Left hindlimb (tissue), 1 donor: Measurements from ENCODE around the gene PAQR5.
"Not testable (repeated sequence)": the region's sequence is repeated elsewhere in the genome, so short reads cannot be mapped to it uniquely, and the experiment has no call there.

Experiments used
- DNase-seq: peaks from one replicate; pipeline ENCODE4 v3.0.0-alpha.2; 2018

PAQR5 gene

GRCh38 chr15:69317392-69317841, 18.7 kb downstream of the PAQR5 start:
- no peak for DNase-seq

DNA sequence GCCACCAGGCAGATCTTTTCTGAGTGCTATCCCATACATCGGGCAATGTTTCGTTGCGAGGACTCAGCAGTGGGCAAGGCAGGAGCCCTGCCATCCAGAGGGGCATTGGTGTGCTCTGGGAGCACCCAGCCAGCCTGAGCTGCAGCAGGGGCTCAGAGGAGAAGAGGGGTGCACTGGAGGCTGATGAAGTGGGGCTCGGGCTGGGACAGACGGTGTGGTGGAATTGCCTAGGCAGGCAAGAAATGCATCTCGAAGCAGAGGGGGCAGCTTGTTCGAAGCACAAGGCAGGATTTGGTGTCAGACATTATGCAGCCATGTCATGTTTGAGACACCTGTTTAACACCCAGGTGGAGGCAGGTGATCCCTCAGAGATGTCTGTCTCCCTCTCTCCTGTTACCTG, 19.3 kb downstream of the PAQR5 start:
- no peak for DNase-seq

- no peak for DNase-seq
Observed at GRCh38 chr15:69319384-69320375, 21.0 kb downstream of the PAQR5 start.

GRCh38 chr15:69320977-69321554, 22.4 kb downstream of the PAQR5 start:
- DNase-seq: no peak

DNA sequence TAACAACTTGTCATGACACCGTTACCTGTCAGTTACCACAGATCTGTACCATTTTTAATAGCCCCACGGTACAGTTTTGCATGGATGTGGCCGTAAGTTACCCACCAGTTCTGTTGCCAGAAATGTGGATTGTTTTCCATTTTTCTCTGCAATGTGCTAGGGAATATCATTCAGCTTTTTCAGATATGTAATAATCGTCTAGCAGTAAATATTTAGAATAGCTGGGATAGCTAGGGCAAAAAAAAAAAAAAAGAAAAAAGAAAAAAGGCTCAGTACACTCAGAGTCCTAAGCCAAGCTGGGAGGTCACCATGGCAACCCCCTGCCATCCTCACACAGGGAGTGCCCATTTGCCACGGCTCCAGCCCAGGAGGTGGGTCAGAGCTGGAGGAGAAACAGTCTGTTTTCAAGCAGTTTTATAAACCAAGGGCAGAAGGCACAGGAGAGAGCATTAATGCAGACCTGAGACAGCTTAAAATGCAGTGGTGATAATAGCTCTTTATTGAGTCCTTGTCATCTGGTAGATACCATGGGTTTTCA, 25.2 kb downstream of the PAQR5 start:
- DNase-seq: no peak

- DNase-seq: no peak
Observed at GRCh38 chr15:69324565-69324964, 25.9 kb downstream of the PAQR5 start.

GRCh38 chr15:69325456-69325971, 26.8 kb downstream of the PAQR5 start:
- DNase-seq: no peak

DNA sequence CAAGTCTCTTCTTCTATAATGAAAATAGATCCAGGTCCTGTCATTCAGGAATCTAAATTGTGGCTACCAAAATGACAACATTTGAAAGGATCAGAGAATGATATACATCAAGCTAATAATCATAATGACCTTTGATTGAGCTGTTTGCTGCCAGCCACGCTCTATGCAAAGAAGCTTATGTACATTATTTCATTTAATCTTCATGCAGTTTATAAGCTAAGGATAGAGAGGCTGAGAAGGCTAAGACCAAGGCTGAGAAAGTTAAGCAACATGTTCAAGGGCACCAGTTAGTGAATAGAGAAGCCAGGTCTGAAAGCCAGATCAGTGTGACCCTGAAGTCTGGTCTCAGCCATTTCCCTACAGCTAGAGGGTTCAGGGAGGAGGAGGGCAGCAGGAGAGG, 29.4 kb downstream of the PAQR5 start:
- no peak for DNase-seq

DNA sequence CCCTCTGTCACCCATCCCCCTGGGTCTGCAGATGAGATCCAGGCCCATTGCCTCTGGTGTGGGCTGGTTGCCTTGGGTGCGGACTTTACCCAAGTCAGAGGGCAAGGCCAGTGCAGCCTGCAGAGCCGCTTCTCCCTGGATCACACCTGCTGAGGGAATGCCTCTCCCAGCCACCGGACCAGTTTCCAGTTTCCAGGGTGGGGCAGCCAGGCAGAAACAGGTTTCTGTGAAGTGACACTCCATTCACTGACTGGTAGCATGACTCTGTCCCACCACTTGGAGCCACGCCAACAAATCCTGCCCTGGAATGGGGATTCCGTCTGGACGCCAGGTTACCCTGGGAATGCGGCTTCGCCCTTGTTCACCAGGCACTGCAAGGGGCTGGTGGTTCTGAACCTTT, 30.0 kb downstream of the PAQR5 start:
- no peak for DNase-seq

DNA sequence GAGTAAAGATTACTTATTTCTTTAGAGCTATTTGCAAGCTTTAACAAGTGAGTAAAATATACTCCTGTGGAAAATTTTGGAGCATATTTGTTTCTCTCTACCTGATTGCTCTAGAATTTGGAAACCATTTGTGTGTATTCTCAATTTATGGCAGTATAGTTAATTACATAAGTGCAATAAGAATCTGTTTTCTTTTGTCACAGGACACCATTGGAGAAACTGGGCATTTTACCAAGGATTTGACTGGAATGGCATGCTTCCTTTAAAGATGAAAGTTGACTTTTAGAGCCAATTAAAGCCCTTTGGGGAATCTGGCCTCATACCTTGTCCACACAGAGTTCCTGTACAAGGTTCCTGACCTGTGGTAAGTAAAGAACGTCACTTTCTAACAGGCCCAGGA, 38.4 kb downstream of the PAQR5 start:
- no peak for DNase-seq

- DNase-seq: no peak
Observed at GRCh38 chr15:69338535-69339213, 40.0 kb downstream of the PAQR5 start.

- not testable (repeated sequence) for DNase-seq
Observed at GRCh38 chr15:69339214-69339543, 40.5 kb downstream of the PAQR5 start.

GRCh38 chr15:69340243-69340900, 41.7 kb downstream of the PAQR5 start:
- DNase-seq: no peak

GRCh38 chr15:69341356-69341755, 42.6 kb downstream of the PAQR5 start:
- no peak for DNase-seq

GRCh38 chr15:69342460-69343076, 43.9 kb downstream of the PAQR5 start:
- no peak for DNase-seq

DNA sequence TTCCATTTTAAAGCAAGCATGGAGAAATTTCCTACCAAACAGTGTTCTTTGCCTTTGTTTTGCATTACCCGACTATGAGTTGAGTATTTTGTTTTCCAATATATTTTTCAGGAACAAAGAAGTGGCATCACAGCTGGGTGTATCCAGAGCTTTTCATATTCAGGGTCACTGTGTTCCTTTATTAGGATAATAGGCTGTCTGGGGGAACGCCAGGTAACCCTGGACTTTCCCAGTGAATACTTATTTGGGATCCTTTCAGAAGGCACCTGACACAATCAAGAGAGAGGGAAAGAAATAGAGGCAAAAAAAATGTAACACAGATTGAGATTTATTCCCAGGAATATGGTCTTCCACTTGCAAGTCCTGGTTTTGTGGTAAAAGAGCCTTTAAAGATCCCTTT, 44.4 kb downstream of the PAQR5 start:
- DNase-seq: no peak

GRCh38 chr15:69344238-69344637, 45.5 kb downstream of the PAQR5 start:
- no peak for DNase-seq

DNA sequence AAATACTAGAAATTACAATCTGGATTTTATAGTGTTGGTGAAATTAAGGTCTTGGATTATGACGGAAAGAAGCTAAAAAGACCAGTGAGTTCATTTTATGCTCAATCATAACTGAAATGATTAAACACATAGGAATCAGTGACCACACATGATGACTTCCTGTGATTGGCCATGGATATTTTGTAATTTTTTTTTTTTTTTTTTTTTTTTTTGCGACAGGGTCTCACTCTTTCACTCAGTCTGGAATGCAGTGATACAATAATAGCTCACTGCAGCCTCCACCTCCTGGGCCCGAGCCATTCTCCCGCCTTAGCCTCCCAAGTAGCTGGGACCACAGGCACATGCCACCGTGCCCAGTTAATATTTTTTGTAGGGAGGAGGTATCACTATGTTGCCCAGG, 47.4 kb downstream of the PAQR5 start:
- DNase-seq: no peak

GRCh38 chr15:69351333-69351732, 52.6 kb downstream of the PAQR5 start:
- no peak for DNase-seq

DNA sequence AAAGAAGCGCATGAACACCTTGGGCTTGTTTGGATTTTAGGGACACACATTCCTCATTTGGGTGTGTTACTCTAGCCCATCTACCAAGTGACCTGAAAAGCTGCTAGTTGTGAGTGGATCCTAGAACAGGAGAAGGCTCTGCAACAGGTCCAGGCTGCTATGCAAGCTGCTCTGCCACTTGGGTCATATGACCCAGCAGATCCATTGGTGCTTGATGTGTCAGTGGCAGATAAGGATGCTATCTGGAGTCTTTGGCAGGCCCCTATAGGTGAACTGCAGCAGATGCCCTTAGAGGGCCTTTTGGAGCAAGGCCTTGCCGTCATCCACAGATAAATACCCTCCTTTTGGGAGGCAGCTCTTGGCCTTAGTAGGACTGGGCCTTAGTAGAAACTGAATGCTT, 53.2 kb downstream of the PAQR5 start:
- DNase-seq: no peak

GRCh38 chr15:69357773-69358771, 59.4 kb downstream of the PAQR5 start:
- DNase-seq: no peak
